HG02798 (cell line): ENCODE measurements around the gene SYNE2.

ENCODE experiments used
- ATAC-seq: cut with Tn5 transposase; IDR thresholded peaks from one replicate; pipeline ENCODE4 v1.9.1; 2021; ENCODE audit warnings: mild to moderate bottlenecking; ENCODE audit not compliant: unreplicated experiment, poor library complexity

Gene SYNE2

DNA sequence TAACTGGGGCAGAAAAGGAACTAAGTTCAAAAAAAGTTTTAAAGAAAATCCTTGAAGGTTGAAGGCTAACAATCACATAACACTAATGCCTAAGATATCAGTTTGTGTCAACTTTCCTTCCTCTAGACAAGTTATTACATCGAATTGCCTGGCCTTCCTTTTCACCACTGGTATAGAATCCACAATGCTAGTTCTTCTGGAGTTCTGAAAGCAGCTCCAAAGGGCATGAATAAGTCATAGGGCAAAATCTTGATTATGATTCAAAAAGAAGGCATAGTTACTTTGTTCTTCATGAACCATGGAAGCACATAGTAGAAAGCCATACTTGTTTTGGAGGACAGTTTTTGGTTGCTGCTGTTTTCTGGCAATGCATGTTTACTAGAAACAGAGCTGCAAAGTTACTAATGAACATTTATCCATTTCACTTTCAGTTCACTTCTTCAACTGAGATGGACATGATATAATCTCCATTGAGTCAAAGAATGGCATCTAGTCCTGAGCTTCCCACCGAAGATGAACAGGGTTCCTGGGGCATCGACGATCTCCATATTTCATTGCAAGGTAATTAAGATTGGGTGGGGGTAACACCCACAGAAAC is 56.0 kb downstream of the SYNE2 start:
- no peak for ATAC-seq

DNA sequence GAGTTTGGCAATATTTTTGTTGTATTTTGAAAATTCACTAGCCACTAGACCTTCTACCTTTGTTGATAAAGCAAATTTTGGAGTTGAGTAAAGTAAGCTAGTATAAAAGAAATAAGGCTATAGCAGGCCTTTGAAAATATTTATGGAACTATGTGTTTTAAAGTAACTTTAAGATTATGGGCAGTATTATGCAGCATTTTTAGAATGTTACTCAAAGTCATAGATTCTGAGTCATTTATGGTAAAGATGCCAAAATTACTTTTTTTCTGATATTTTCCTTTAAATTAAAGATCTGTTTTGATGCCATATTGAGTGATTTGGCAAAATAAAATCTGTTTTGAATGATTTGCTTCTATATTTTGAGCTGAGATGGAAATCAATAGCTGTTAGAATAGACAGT is 57.2 kb downstream of the SYNE2 start:
- ATAC-seq: no peak

DNA sequence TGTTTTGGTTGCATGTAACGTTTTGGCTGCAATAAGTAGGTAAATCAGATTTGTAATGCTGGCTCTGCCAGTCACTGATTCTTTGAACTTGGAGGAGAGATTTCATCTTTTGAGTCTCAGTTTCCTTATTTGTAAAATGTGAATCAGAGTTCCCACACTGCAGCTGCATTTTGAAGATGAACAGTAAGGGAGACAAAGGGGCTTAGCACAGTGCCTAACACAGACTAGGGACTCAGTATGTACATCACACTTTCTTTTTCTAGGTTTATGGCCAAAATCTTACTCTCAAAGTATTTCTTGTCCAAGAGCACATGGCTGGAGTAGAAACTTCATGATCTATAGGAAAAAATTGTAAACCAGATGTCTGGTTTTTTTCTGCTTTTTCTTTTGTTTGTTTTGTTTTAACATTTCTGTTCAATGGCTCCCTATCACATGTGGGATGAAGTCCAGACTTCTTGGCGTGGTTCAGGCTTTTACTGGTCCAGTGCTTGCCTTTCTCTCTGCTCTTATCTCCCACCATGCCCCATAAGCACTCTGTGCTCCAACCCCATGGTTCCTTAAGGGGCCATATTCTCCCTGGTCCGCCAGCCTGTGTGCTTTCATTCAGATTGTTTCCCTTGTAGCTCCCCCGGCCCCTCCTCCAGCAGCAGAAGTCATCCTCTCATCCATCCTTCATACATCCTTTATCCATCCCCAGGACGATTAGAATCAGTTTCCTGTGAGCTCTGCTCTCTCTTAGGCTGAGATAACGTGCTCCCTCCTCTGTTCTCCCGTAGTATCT is 58.0 kb downstream of the SYNE2 start:
- ATAC-seq: no peak

DNA sequence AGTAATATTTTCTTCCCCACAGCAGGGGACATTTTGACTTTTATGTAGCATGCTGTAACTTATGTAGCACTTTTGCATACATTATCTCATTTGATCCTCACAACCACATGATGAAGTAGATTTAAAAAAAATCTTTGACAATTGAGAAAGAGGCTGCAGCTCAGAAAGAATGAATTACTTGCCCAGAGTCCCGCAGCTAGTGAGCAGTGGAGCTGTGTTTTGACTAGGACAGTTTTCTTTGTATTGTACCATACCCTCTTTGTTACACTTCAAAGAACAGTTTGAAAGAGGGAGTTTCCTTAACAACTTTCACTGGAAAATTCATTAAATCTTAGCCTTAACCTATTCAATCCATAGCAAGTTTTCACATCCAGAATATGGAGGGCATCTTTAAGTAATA is 58.6 kb downstream of the SYNE2 start:
- no peak for ATAC-seq

DNA sequence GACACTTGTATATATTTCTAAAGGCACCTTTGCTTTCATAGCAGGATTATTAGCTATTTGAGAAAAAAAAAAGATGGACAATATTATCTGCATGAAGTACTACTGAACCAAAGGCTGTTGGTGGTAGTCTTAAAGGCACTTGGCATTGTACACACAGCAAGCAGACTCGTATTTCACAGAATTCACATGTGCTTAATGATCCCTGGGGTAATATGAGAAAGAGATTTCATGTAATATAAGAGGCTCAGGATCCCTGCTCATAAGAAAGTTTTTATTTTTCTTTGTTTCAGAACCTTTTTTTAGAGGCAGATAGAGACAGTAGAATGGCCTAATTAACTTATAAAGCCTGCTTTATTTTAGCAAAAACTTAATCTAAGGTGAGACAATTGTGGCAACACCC is 59.5 kb downstream of the SYNE2 start:
- no peak for ATAC-seq

DNA sequence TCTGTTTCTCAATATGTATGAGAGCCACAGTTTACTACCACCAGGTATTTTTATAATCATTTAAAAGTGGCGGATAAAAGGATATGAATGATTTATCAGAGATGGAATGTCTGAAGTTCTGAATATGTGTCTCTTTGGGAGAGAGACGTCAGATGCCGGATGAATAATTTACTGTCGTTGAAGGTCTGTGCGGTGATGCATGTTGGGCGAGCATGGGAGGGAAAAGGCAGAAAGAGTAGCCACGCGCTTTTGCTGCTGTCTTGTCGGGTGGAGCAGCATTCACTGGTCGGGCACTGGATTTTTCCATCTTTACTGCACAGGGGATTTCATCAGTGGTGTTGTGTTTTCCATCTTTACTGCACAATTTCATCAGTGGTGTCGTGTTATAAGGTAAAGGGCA is 65.6 kb downstream of the SYNE2 start:
- ATAC-seq: no peak

DNA sequence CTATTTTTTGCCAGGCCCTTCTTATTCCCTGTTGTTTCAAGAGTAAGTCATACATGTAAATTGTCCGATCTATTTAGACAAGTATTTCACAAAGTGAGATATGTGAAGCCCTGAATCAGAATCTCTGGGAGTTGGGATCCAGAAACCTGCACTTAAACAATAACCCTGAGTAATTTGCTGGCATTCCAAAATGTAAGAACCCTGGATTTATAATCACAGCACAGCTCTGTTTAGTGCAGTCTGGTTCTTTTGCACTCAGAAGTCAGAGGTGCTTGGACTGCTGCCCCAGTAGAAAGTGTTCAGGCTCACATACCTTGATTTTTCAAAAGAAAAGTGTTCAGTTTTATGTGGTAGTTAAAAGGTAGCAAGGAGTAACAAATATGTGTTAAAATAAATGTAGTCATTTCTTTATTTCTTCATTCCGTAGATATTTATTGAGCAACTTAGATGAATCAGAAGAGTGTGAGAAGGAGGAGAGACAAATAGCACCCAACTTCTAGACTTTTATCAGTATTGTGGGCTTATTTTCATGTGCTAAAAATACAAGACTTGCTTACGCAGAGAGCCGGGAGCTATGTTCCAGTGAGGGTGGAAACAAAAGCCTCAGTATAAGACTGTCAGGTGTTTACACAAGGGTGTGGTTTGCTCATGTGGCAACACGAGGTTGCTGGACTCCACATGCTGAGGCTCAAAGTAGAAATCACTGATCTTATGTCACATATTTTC is 70.1 kb downstream of the SYNE2 start:
- ATAC-seq: no peak

DNA sequence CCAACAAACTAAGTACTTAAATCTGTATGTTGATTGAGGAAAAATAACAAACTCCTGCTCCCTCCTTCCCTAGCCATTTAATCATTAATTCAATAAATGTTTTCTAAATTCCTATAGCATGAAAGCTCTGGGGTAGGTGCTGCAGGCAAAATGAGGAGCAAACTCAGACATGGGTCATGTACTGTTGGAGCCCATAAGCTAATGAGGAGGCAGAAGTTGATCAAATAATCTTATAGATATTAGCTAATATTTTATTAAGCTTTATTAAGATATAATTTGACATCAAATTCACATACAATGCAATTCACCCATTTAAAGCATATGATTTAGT is 70.6 kb downstream of the SYNE2 start:
- ATAC-seq: no peak

DNA sequence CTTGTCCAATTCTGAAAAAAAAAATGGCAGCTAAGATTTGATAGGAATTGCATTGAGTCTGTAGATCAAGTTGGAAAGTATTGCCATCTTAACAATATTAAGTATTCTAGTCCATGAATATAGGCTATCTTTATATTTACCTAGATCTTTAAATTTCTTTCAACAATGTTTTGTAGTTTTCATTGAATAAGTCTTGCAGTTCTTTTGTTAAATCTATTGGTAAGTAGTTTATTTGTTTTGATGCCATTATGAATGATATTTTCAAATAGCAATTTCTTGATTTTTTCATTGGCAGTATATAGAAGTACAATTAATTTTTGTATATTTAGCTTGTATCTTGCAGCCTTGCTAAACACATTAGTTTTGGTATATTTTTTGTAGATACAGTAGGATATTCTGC is 71.6 kb downstream of the SYNE2 start:
- no peak for ATAC-seq

DNA sequence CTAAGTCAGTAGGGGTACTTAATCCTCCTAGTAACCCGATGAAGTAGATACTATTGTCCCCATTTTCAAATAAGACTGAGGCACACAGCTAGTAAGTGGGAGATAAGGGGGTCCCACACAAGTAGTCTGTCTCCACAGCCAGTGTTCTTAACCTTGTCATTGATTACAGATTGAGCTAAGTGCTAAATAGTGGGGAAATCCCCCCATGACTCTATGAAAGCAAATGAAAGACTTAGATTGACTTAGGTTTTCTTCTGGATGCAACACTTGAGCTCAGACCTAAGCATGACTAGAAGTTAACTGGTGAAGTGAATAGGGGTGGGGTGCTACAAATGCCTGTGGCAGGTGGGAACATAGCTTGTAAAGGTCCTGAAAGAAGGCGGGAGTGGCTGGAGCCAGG is 73.8 kb downstream of the SYNE2 start:
- ATAC-seq: no peak

DNA sequence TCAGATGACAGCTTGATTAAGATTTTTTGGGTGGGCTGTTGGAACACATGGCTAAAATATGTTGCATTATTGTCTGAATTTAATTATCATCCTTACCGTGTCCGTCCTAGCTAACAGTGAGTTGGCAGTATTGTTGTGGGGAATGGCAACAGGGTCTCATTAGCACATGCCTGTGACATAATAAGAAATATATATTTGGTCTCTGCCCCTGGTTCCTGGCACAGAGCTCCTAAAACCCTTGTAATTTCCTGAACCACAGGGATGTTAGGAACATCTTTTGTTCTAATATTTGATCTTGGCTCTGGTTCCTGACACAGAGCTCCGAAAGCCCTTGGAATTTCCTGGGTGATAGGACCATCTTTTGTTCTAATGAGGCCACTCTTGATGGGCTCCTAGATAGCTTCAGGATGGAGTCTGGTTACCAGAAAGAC is 76.0 kb downstream of the SYNE2 start:
- no peak for ATAC-seq

DNA sequence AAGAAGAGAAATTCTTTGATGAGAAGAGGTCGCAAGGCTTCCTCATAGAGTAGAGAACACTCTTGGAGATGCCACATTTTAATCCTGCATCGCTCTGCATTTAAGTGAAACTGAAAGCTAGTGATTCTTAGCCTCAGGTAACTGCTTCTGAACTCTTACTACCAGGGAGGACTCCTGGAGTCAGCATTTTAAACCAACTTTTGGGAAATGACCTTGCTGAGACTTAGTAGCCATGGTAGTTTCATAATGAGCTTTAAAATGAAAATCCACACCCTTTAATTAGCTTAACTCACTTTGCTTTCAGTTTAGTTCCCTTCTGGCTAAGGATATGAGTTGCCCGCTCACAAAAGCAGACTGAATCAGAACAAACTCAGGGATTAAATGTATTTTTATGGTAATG is 80.3 kb downstream of the SYNE2 start:
- peak; percentile 53 for ATAC-seq

DNA sequence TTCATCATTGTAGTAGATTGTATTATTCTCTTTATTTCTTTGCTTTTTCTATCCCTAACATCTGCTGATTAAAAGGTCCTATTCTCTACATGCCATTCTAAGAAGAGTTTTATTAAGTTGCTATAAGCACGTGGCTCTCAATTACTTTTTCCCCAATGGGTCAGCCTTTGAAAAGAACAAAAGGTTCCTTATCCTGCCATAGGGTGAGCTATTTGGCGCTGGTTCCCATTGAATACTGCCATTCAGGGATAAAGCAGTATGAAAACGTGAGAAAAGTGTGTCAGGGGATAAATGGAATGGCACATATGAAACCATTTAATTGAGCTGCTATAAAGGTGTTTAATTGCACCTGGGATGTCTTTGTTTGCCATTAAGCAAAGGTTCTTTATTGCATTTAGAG is 80.9 kb downstream of the SYNE2 start:
- no peak for ATAC-seq

DNA sequence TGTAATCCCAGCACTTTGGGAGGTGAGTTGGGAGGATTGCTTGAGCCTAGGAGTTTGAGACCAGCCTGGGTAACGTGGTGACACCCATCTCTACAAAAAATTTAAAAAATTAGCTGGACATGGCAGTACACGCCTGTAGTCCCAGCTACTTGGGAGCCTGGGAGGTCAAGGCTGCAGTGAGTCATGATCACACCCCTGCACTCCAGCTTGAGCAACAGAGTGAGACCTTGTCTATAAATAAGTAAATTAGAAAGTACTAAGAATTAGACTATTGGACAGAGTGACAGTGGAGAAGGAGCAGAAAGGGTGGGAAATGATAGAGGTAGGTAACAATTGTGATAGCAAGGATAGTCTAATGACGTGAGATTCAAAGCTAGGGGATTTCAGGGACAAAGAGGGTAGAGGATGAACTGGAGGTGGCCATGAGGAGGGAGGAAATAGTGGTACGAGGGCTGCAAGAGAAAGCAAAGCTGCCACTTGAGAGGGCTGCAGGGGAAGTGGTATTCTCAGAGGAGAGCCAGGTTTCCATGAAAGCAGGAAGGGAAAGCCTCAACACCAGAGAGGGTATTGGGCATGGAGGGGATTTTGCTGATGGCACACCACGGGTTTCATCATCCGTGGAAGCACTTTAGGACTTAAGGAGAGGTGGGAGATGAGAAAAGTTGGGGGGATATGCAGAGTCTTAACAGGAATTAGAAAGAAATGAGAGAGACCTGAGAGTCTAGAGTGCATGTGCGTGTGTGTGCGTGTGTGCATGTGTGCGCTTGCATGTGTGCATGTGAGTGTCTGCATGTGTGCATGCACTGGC is 85.6 kb downstream of the SYNE2 start:
- ATAC-seq: peak; percentile 50

DNA sequence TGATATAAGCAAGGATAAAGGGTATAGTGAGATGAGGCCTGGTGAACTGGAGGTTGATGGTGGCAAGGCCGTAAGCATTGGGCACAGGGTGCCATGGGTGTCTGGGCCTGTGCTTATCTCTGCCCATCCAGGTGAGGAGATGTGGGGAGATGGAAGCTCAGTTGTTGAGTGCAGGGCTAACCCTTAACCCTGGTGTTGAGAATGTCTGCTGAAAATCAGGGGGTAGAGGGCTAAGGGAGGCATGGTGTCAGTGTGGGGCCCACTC is 86.1 kb downstream of the SYNE2 start:
- ATAC-seq: no peak

DNA sequence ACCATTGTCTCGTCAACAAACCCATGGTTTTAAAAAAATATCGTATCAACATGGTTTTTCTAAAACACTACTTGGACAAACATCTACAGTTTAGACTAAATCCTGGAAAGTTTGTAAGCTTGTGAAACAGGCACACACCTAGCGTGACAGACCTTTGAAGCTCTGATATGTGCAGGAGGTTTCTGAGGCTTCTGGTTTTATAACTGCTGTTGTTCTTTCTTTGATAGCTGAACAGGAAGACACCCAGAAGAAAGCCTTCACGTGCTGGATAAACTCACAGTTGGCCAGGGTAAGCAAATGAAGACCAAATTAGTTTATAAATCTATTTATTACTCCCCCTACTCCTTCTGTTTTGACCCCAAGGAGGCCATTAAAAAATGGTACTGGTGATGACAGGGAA is 87.6 kb downstream of the SYNE2 start:
- ATAC-seq: no peak

DNA sequence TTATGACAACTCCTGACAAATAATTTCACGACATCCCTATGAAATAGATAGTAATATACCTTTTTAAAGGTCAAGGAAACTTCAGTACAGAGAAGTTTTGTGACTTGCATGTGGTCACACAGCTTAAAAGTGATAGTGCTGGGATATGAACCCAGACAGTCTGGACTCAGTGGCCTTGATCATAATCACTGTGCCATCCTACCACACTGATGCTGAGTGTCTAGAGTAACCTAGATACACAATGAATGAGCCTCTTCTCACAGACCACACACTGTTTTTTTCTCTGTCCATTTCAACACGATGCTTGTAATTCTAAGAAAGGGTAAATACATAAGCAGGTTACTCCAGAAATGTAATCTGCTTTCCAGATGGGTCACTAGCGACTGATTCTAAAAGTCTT is 88.2 kb downstream of the SYNE2 start:
- no peak for ATAC-seq

DNA sequence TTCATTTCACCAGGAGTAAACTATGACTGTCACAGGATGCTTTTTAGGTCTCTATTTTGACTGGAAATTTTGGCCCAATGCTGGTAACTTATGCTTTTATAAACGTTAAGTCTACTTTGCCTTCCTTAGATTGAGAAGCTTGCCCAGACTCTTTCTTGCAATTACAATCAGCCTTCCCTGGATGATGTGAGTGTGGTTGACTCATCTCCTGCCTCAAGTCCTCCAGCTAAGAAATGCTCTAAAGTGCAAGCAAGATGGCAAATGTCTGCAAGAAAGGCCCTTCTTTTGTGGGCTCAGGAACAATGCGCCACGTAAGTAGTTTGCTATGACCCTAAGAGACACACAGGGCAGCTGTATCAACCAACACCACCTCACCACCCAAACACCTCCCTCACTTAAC is 96.9 kb downstream of the SYNE2 start:
- no peak for ATAC-seq

DNA sequence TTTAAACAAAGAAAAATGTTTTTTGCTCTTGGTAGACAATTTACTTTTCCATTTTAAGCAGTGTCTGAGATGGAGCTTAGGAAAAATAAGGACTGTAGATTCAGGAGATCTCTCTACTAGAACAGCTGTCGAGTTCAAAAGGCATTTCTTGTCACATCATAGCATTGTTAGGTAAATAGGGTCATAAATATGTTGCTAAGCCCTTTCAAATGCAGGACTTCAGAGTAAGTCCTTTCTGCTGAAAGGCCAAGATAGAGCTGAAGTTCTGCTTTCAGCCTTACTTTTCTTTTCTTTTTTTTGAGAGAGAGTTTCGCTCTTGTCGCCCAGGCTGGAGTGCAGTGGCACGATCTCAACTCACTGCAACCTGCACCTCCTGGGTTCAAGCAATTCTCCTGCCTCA is 98.2 kb downstream of the SYNE2 start:
- ATAC-seq: no peak

DNA sequence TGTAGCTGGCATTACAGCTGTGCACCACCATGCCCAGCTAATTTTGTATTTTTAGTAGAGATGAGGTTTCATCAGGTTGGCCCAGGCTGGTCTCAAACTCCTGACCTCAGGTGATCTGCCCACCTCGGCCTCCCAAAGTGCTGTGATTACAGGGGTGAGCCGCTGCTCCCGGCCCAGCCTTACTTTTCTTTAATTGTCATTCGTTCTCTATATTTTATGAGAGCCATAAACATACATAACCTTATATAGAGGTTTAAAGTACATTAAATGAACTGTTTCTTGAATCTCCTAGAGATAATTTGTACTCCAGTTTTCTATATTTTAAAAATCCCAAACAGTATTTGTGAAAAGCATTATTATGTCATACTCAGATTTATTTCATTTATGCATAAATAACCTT is 98.6 kb downstream of the SYNE2 start:
- ATAC-seq: no peak
